Measurements from ENCODE around the gene SLX1A. TPM values are rescaled to one million over a fixed set of nuclear protein-coding genes. Genes with fewer than 3 reads are reported as not detected.

SLX1A gene
- total and polyA plus RNA-seq, 2 experiments from 2014 or later, result 32.2 to 32.6 TPM

Small RNA genes lying within 50 kb of the gene (small RNA-seq; reads per million reads assigned to genes)
- gene AC106782.4 (ENCODE audit: low read depth, low replicate concordance), result not detected

Other genes with a start within 250 kb of the SLX1A start
- 91.6 and 124 TPM in 2 replicates for gene TMEM219, start 231.8 kb upstream of the SLX1A start, total RNA-seq (2014; rRNA removed; shearing (Covaris generic))
- gene TMEM219, start 231.8 kb upstream of the SLX1A start, polyA plus RNA-seq (2016; fragmentation: Nextera tagmentation; extraction: Ambion mirVana), result 162 and 166 TPM in 2 replicates
- gene TAOK2, start 220.0 kb upstream of the SLX1A start, total RNA-seq (2014; rRNA removed; shearing (Covaris generic)), result 57.7 and 57.9 TPM in 2 replicates
- 12.5 and 13.6 TPM in 2 replicates for gene TAOK2, start 220.0 kb upstream of the SLX1A start, polyA plus RNA-seq (2016; fragmentation: Nextera tagmentation; extraction: Ambion mirVana)
- 3.2 and 3.9 TPM in 2 replicates for gene HIRIP3, start 198.3 kb upstream of the SLX1A start, total RNA-seq (2014; rRNA removed; shearing (Covaris generic))
- gene HIRIP3, start 198.3 kb upstream of the SLX1A start, polyA plus RNA-seq (2016; fragmentation: Nextera tagmentation; extraction: Ambion mirVana), result 11.9 and 14.0 TPM in 2 replicates
- gene INO80E, start 197.6 kb upstream of the SLX1A start, total RNA-seq (2014; rRNA removed; shearing (Covaris generic)), result 51.1 and 111 TPM in 2 replicates
- 32.3 and 35.3 TPM in 2 replicates for gene INO80E, start 197.6 kb upstream of the SLX1A start, polyA plus RNA-seq (2016; fragmentation: Nextera tagmentation; extraction: Ambion mirVana)
- not detected in 2 replicates for gene DOC2A, start 182.8 kb upstream of the SLX1A start, total RNA-seq (2014; rRNA removed; shearing (Covaris generic))
- not detected in 2 replicates for gene DOC2A, start 182.8 kb upstream of the SLX1A start, polyA plus RNA-seq (2016; fragmentation: Nextera tagmentation; extraction: Ambion mirVana)
- gene C16orf92, start 170.7 kb upstream of the SLX1A start, total RNA-seq (2014; rRNA removed; shearing (Covaris generic)), result not detected in 2 replicates
- gene C16orf92, start 170.7 kb upstream of the SLX1A start, polyA plus RNA-seq (2016; fragmentation: Nextera tagmentation; extraction: Ambion mirVana), result not detected in 2 replicates
- gene TLCD3B, start 162.6 kb upstream of the SLX1A start, total RNA-seq (2014; rRNA removed; shearing (Covaris generic)), result not detected in 2 replicates
- 0.13 TPM in 1 of 2 replicates, not detected in the other for gene TLCD3B, start 162.6 kb upstream of the SLX1A start, polyA plus RNA-seq (2016; fragmentation: Nextera tagmentation; extraction: Ambion mirVana)
- gene ALDOA, start 128.1 kb upstream of the SLX1A start, total RNA-seq (2014; rRNA removed; shearing (Covaris generic)), result 1,441 and 1,602 TPM in 2 replicates
- gene ALDOA, start 128.1 kb upstream of the SLX1A start, polyA plus RNA-seq (2016; fragmentation: Nextera tagmentation; extraction: Ambion mirVana), result 2,742 and 2,900 TPM in 2 replicates
- gene PPP4C, start 117.9 kb upstream of the SLX1A start, total RNA-seq (2014; rRNA removed; shearing (Covaris generic)), result 135 and 168 TPM in 2 replicates
- gene PPP4C, start 117.9 kb upstream of the SLX1A start, polyA plus RNA-seq (2016; fragmentation: Nextera tagmentation; extraction: Ambion mirVana), result 205 and 210 TPM in 2 replicates
- gene TBX6, start 102.0 kb upstream of the SLX1A start, total RNA-seq (2014; rRNA removed; shearing (Covaris generic)), result 0.11 TPM in 1 of 2 replicates, not detected in the other
- gene TBX6, start 102.0 kb upstream of the SLX1A start, polyA plus RNA-seq (2016; fragmentation: Nextera tagmentation; extraction: Ambion mirVana), result 0.13 and 0.20 TPM in 2 replicates
- 62.6 and 100.0 TPM in 2 replicates for gene YPEL3, start 97.7 kb upstream of the SLX1A start, total RNA-seq (2014; rRNA removed; shearing (Covaris generic))
- gene YPEL3, start 97.7 kb upstream of the SLX1A start, polyA plus RNA-seq (2016; fragmentation: Nextera tagmentation; extraction: Ambion mirVana), result 192 and 200 TPM in 2 replicates
- 0.22 TPM in 1 of 2 replicates, not detected in the other for gene GDPD3, start 80.3 kb upstream of the SLX1A start, total RNA-seq (2014; rRNA removed; shearing (Covaris generic))
- 1.1 and 1.2 TPM in 2 replicates for gene GDPD3, start 80.3 kb upstream of the SLX1A start, polyA plus RNA-seq (2016; fragmentation: Nextera tagmentation; extraction: Ambion mirVana)
- 47.3 and 60.4 TPM in 2 replicates for gene MAPK3, start 70.7 kb upstream of the SLX1A start, total RNA-seq (2014; rRNA removed; shearing (Covaris generic))
- gene MAPK3, start 70.7 kb upstream of the SLX1A start, polyA plus RNA-seq (2016; fragmentation: Nextera tagmentation; extraction: Ambion mirVana), result 40.3 and 44.4 TPM in 2 replicates
- 3.2 and 4.8 TPM in 2 replicates for gene CORO1A, start 10.3 kb upstream of the SLX1A start, total RNA-seq (2014; rRNA removed; shearing (Covaris generic))
- 1.7 TPM in 2 replicates for gene CORO1A, start 10.3 kb upstream of the SLX1A start, polyA plus RNA-seq (2016; fragmentation: Nextera tagmentation; extraction: Ambion mirVana)
- gene BOLA2B, start 209 bp upstream of the SLX1A start, total RNA-seq (2014; rRNA removed; shearing (Covaris generic)), result 2.0 and 155 TPM in 2 replicates
- gene BOLA2B, start 209 bp upstream of the SLX1A start, polyA plus RNA-seq (2016; fragmentation: Nextera tagmentation; extraction: Ambion mirVana), result 122 and 146 TPM in 2 replicates
- gene SULT1A3, start 5.4 kb downstream of the SLX1A start, total RNA-seq (2014; rRNA removed; shearing (Covaris generic)), result 12.2 and 22.9 TPM in 2 replicates
- gene SULT1A3, start 5.4 kb downstream of the SLX1A start, polyA plus RNA-seq (2016; fragmentation: Nextera tagmentation; extraction: Ambion mirVana), result 4.5 and 4.8 TPM in 2 replicates
- 2.5 and 4.0 TPM in 2 replicates for gene NPIPB13, start 54.6 kb downstream of the SLX1A start, total RNA-seq (2014; rRNA removed; shearing (Covaris generic))
- 2.1 and 2.7 TPM in 2 replicates for gene NPIPB13, start 54.6 kb downstream of the SLX1A start, polyA plus RNA-seq (2016; fragmentation: Nextera tagmentation; extraction: Ambion mirVana)
- gene CD2BP2, start 161.4 kb downstream of the SLX1A start, total RNA-seq (2014; rRNA removed; shearing (Covaris generic)), result 38.5 and 42.9 TPM in 2 replicates
- 50.0 and 53.4 TPM in 2 replicates for gene CD2BP2, start 161.4 kb downstream of the SLX1A start, polyA plus RNA-seq (2016; fragmentation: Nextera tagmentation; extraction: Ambion mirVana)
- gene TBC1D10B, start 176.6 kb downstream of the SLX1A start, total RNA-seq (2014; rRNA removed; shearing (Covaris generic)), result 41.2 and 43.9 TPM in 2 replicates
- gene TBC1D10B, start 176.6 kb downstream of the SLX1A start, polyA plus RNA-seq (2016; fragmentation: Nextera tagmentation; extraction: Ambion mirVana), result 10.3 and 12.2 TPM in 2 replicates
- gene MYL11, start 180.9 kb downstream of the SLX1A start, total RNA-seq (2014; rRNA removed; shearing (Covaris generic)), result not detected in 2 replicates
- gene MYL11, start 180.9 kb downstream of the SLX1A start, polyA plus RNA-seq (2016; fragmentation: Nextera tagmentation; extraction: Ambion mirVana), result 1.5 and 2.1 TPM in 2 replicates
- gene SEPTIN1, start 188.7 kb downstream of the SLX1A start, total RNA-seq (2014; rRNA removed; shearing (Covaris generic)), result not detected in 2 replicates
- 1.7 and 1.9 TPM in 2 replicates for gene SEPTIN1, start 188.7 kb downstream of the SLX1A start, polyA plus RNA-seq (2016; fragmentation: Nextera tagmentation; extraction: Ambion mirVana)
- 6.3 and 16.2 TPM in 2 replicates for gene ZNF48, start 201.5 kb downstream of the SLX1A start, total RNA-seq (2014; rRNA removed; shearing (Covaris generic))
- 0.65 and 0.81 TPM in 2 replicates for gene ZNF48, start 201.5 kb downstream of the SLX1A start, polyA plus RNA-seq (2016; fragmentation: Nextera tagmentation; extraction: Ambion mirVana)
- 17.6 and 33.1 TPM in 2 replicates for gene ZNF771, start 213.7 kb downstream of the SLX1A start, total RNA-seq (2014; rRNA removed; shearing (Covaris generic))
- 20.1 and 21.1 TPM in 2 replicates for gene ZNF771, start 213.7 kb downstream of the SLX1A start, polyA plus RNA-seq (2016; fragmentation: Nextera tagmentation; extraction: Ambion mirVana)
- gene DCTPP1, start 236.2 kb downstream of the SLX1A start, total RNA-seq (2014; rRNA removed; shearing (Covaris generic)), result 20.2 and 24.3 TPM in 2 replicates
- 45.7 and 47.3 TPM in 2 replicates for gene DCTPP1, start 236.2 kb downstream of the SLX1A start, polyA plus RNA-seq (2016; fragmentation: Nextera tagmentation; extraction: Ambion mirVana)